GM12878 (cell line): Measurements from ENCODE around the gene FBXL22. TPM values are rescaled to one million over a fixed set of nuclear protein-coding genes. Genes with fewer than 3 reads are reported as not detected.

Experiments
- ASH2L ChIP-seq: fragments of 300-600, 200-600 bp; sonication (generic); IDR thresholded peaks from 2 replicates; pipeline ENCODE4 v1.6.1; 2017; ENCODE audit warnings: low read depth, mild to moderate bottlenecking, borderline replicate concordance
- BCL11A ChIP-seq: IDR thresholded peaks from 2 replicates; pipeline ENCODE4 v1.6.1; 2011; ENCODE audit warnings: low read depth, low read length
- CBFB ChIP-seq: IDR thresholded peaks from 2 replicates; pipeline ENCODE4 v1.6.1; 2016; ENCODE audit warnings: antibody characterized with exemption, low read depth
- CHD2 ChIP-seq: IDR thresholded peaks from 2 replicates; pipeline ENCODE4 v1.6.1; 2011; ENCODE audit warnings: low read depth, low read length, improper control_type of control experiment, borderline replicate concordance
- CREM ChIP-seq: IDR thresholded peaks from 2 replicates; pipeline ENCODE4 v1.6.1; 2014; ENCODE audit warnings: antibody characterized with exemption, low read depth
- EED ChIP-seq: sonication (generic); IDR thresholded peaks from 2 replicates; pipeline ENCODE4 v1.6.1; 2016; ENCODE audit warnings: antibody characterized with exemption, low read depth
- EGR1 ChIP-seq, 2 experiments: IDR thresholded peaks; 1 replicate in 1 of 2; 2 replicates in 1 of 2; pipeline ENCODE4 v1.6.1; 2011 to 2012; ENCODE audit warnings: low read depth in 2 of 2, low read length in 2 of 2, borderline replicate concordance in 1 of 2, mild to moderate bottlenecking in 1 of 2, moderate library complexity in 1 of 2
- ETV6 ChIP-seq, 2 experiments: fragments of 450-650 bp in 1 of 2; IDR thresholded peaks in 1 of 2; conservative IDR thresholded peaks in 1 of 2; 2 replicates each; pipeline ENCODE4 v1.6.1; 2014; ENCODE audit warnings: antibody characterized with exemption in 1 of 2, borderline replicate concordance in 1 of 2, low read depth in 1 of 2, mild to moderate bottlenecking in 1 of 2, moderate library complexity in 1 of 2
- KLF5 ChIP-seq: fragments of 450-650 bp; IDR thresholded peaks from 2 replicates; pipeline ENCODE4 v1.6.1; 2014; ENCODE audit warnings: mild to moderate bottlenecking; ENCODE audit not compliant: partially characterized antibody
- MEF2B ChIP-seq: fragments of 450-650 bp; IDR thresholded peaks from 2 replicates; pipeline ENCODE4 v1.6.1; 2018; ENCODE audit warnings: mild to moderate bottlenecking, moderate library complexity; ENCODE audit not compliant: partially characterized antibody, poor library complexity, severe bottlenecking
- MTA3 ChIP-seq: IDR thresholded peaks from 2 replicates; pipeline ENCODE4 v1.6.1; 2012; ENCODE audit warnings: low read length, inconsistent platforms, borderline replicate concordance
- NBN ChIP-seq: fragments of 450-650 bp; IDR thresholded peaks from 2 replicates; pipeline ENCODE4 v1.6.1; 2016
- NFYB ChIP-seq: IDR thresholded peaks from 2 replicates; pipeline ENCODE4 v1.6.1; 2011; ENCODE audit warnings: low read depth, mild to moderate bottlenecking, low read length, improper control_type of control experiment, moderate library complexity; ENCODE audit not compliant: insufficient read depth
- NR2C2 ChIP-seq: IDR thresholded peaks from 2 replicates; pipeline ENCODE4 v1.6.1; 2011; ENCODE audit warnings: borderline replicate concordance, low read depth; ENCODE audit not compliant: control insufficient read depth, insufficient read length
- NRF1 ChIP-seq: conservative IDR thresholded peaks from 2 replicates; pipeline ENCODE4 v1.6.1; 2011; ENCODE audit warnings: mild to moderate bottlenecking, low read depth, low read length, improper control_type of control experiment
- PML ChIP-seq: IDR thresholded peaks from 2 replicates; pipeline ENCODE4 v1.6.1; 2012; ENCODE audit warnings: low read length, inconsistent platforms
- SMC3 ChIP-seq: IDR thresholded peaks from 2 replicates; pipeline ENCODE4 v1.6.1; 2011; ENCODE audit warnings: low read length, improper control_type of control experiment, borderline replicate concordance
- SREBF1 ChIP-seq: IDR thresholded peaks from 2 replicates; pipeline ENCODE4 v1.6.1; 2012; ENCODE audit warnings: mild to moderate bottlenecking, low read length
- TARDBP ChIP-seq: IDR thresholded peaks from 2 replicates; pipeline ENCODE4 v1.6.1; 2016; ENCODE audit warnings: borderline replicate concordance
- TBL1XR1 ChIP-seq: IDR thresholded peaks from 2 replicates; pipeline ENCODE4 v1.6.1; 2012; ENCODE audit warnings: low read depth, low read length, improper control_type of control experiment
- polyA plus RNA-seq, 11 experiments: library from polyadenylated mRNA; depleted of rRNA in 4 of 11; unstranded in 6 of 11; stranded (reverse) in 5 of 11; fragments of >200 nt; fragmentation: Nextera tagmentation in 4 of 11; fragmentation: Illumina TruSeq in 1 of 11; extraction: Ambion mirVana in 4 of 11; extraction: Trizol in 1 of 11; gene quantifications; 1 replicate in 1 of 11; 2 replicates in 10 of 11; pipeline versions ENCODE4 v1.2.1 to v1.2.3, GENCODE V29; 2011 to 2016; ENCODE audit warnings: inconsistent platforms in 2 of 11, missing spikeins in 2 of 11, low read depth in 1 of 11
- total RNA-seq, 4 experiments: library from RNA; depleted of rRNA in 3 of 4; stranded (reverse); fragments of >200 nt in 3 of 4; fragmentation: Illumina TruSeq in 1 of 4; extraction: Trizol in 1 of 4; gene quantifications; 2 replicates each; pipeline versions ENCODE4 v1.2.1 to v1.2.3, GENCODE V29; 2013 to 2021
- TF ChIP-seq, protein P1 (sequence below): IDR thresholded peaks from 2 replicates; pipeline ENCODE4 v1.6.1; 2011; ENCODE audit warnings: low read depth, mild to moderate bottlenecking, low read length, moderate library complexity, borderline replicate concordance; ENCODE audit errors: extremely low read depth
- TF ChIP-seq, protein P2 (sequence below): IDR thresholded peaks from 2 replicates; pipeline ENCODE4 v1.6.1; 2012; ENCODE audit warnings: low read length, inconsistent platforms
- TF ChIP-seq, protein P3 (sequence below): fragments of 450-650 bp; IDR thresholded peaks from 2 replicates; pipeline ENCODE4 v1.6.1; 2017; ENCODE audit warnings: borderline replicate concordance
- TF ChIP-seq, protein P4 (sequence below): fragments of 150-350 bp; IDR thresholded peaks from 2 replicates; pipeline ENCODE4 v1.6.1; 2014; ENCODE audit warnings: mild to moderate bottlenecking, low read depth, low read length
- TF ChIP-seq, protein P5 (sequence below): fragments of 450-650 bp; IDR thresholded peaks from 2 replicates; pipeline ENCODE4 v1.6.1; 2017; ENCODE audit warnings: antibody characterized with exemption, mild to moderate bottlenecking, moderate library complexity

FBXL22 gene
- total and polyA plus RNA-seq, 10 of the 15 experiments (the other 5 are each of a cell fraction or from before 2014, with no cell fraction given), result 0.05 to 2.6 (median 0.52) TPM

DNA sequence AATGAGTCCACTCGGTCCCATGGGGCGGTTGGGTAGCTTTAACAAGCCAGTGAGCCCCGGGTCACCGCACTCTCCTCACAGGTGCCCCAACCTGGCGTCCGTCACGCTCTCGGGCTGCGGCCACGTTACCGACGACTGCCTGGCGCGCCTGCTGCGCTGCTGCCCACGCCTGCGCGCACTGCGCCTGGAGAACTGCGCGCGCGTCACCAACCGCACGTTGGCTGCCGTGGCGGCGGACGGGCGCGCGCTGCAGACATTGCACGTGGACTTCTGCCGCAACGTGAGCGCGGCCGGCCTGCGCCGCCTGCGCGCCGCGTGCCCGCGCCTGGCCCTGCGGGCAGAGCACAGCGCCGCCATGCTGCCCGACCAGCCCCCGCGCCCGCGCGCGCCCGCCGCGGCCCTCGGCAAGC is 3.4 kb downstream of the FBXL22 start (continued):
- TF ChIP-seq SMC3, result no peak
- TF ChIP-seq, protein P1, sequence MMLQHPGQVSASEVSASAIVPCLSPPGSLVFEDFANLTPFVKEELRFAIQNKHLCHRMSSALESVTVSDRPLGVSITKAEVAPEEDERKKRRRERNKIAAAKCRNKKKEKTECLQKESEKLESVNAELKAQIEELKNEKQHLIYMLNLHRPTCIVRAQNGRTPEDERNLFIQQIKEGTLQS, result no peak
- TF ChIP-seq ASH2L, result no peak
- TF ChIP-seq CHD2, result no peak
- TF ChIP-seq ETV6 (conservative IDR thresholded peaks at IDR 0.05 in 1 of 2, IDR thresholded peaks at IDR 0.05 in 1 of 2; ENCODE audit: borderline replicate concordance in 1 of 2, low read depth in 1 of 2), result no peak
- no peak for TF ChIP-seq SREBF1
- TF ChIP-seq KLF5, result no peak
- TF ChIP-seq, protein P2, sequence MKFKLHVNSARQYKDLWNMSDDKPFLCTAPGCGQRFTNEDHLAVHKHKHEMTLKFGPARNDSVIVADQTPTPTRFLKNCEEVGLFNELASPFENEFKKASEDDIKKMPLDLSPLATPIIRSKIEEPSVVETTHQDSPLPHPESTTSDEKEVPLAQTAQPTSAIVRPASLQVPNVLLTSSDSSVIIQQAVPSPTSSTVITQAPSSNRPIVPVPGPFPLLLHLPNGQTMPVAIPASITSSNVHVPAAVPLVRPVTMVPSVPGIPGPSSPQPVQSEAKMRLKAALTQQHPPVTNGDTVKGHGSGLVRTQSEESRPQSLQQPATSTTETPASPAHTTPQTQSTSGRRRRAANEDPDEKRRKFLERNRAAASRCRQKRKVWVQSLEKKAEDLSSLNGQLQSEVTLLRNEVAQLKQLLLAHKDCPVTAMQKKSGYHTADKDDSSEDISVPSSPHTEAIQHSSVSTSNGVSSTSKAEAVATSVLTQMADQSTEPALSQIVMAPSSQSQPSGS, result no peak
- peak; percentile 63 for TF ChIP-seq CBFB
- TF ChIP-seq, protein P3, sequence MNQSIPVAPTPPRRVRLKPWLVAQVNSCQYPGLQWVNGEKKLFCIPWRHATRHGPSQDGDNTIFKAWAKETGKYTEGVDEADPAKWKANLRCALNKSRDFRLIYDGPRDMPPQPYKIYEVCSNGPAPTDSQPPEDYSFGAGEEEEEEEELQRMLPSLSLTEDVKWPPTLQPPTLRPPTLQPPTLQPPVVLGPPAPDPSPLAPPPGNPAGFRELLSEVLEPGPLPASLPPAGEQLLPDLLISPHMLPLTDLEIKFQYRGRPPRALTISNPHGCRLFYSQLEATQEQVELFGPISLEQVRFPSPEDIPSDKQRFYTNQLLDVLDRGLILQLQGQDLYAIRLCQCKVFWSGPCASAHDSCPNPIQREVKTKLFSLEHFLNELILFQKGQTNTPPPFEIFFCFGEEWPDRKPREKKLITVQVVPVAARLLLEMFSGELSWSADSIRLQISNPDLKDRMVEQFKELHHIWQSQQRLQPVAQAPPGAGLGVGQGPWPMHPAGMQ, result no peak
- TF ChIP-seq, protein P4, sequence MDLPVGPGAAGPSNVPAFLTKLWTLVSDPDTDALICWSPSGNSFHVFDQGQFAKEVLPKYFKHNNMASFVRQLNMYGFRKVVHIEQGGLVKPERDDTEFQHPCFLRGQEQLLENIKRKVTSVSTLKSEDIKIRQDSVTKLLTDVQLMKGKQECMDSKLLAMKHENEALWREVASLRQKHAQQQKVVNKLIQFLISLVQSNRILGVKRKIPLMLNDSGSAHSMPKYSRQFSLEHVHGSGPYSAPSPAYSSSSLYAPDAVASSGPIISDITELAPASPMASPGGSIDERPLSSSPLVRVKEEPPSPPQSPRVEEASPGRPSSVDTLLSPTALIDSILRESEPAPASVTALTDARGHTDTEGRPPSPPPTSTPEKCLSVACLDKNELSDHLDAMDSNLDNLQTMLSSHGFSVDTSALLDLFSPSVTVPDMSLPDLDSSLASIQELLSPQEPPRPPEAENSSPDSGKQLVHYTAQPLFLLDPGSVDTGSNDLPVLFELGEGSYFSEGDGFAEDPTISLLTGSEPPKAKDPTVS, result no peak
- TF ChIP-seq CREM, result peak; percentile 49; the same call in 1 of the 2 replicates
- peak; percentile 78 to 93; a peak in 2 of 3 replicates for TF ChIP-seq EGR1 (IDR thresholded peaks at IDR 0.05; ENCODE audit: borderline replicate concordance in 1 of 2, low read depth in 2 of 2, low read length in 2 of 2)
- peak; percentile 68 for TF ChIP-seq NRF1
- no peak for TF ChIP-seq BCL11A
- TF ChIP-seq NFYB, result no peak
- TF ChIP-seq, protein P5, sequence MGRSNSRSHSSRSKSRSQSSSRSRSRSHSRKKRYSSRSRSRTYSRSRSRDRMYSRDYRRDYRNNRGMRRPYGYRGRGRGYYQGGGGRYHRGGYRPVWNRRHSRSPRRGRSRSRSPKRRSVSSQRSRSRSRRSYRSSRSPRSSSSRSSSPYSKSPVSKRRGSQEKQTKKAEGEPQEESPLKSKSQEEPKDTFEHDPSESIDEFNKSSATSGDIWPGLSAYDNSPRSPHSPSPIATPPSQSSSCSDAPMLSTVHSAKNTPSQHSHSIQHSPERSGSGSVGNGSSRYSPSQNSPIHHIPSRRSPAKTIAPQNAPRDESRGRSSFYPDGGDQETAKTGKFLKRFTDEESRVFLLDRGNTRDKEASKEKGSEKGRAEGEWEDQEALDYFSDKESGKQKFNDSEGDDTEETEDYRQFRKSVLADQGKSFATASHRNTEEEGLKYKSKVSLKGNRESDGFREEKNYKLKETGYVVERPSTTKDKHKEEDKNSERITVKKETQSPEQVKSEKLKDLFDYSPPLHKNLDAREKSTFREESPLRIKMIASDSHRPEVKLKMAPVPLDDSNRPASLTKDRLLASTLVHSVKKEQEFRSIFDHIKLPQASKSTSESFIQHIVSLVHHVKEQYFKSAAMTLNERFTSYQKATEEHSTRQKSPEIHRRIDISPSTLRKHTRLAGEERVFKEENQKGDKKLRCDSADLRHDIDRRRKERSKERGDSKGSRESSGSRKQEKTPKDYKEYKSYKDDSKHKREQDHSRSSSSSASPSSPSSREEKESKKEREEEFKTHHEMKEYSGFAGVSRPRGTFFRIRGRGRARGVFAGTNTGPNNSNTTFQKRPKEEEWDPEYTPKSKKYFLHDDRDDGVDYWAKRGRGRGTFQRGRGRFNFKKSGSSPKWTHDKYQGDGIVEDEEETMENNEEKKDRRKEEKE, result no peak; the same call in 1 of the 2 replicates
- TF ChIP-seq MTA3, result no peak
- peak; percentile 11; the same call in 1 of the 2 replicates for TF ChIP-seq NBN
- no peak for TF ChIP-seq TARDBP
- no peak for TF ChIP-seq MEF2B
- no peak for TF ChIP-seq TBL1XR1
- no peak for TF ChIP-seq PML
- TF ChIP-seq EED, result no peak; the same call in 1 of the 2 replicates
- no peak for TF ChIP-seq NR2C2
